A549 (cell line): ENCODE data around the gene ERBB2. TPM values are rescaled to one million over a fixed set of nuclear protein-coding genes. Genes with fewer than 3 reads are reported as not detected.

Experiments
- ATAC-seq, 2 experiments: fragments of 200-7000 bp in 1 of 2; fragments of >200 bp in 1 of 2; cut with Nextera tagmentation in 1 of 2; cut with Tn5 transposase in 1 of 2; 3 replicates each; pipeline versions ENCODE4 v1.8.0 to v1.9.1; 2018 to 2020; ENCODE audit warnings: mild to moderate bottlenecking in 1 of 2, moderate library complexity in 1 of 2
- CTCF ChIA-PET: fragments of 300-600 bp; sonication (Branson Sonifier 250); formaldehyde crosslinking; extraction: SDS; loops from one replicate; lab custom pipeline; 2021; ENCODE audit warnings: antibody characterized with exemption, inconsistent platforms; lab: Yijun Ruan, JAX
- POLR2A ChIA-PET: fragments of 350-600 bp; formaldehyde crosslinking; extraction: SDS; loops from one replicate; lab custom pipeline; 2021; ENCODE audit warnings: antibody characterized with exemption, inconsistent platforms; lab: Yijun Ruan, JAX
- DNase-seq, 2 experiments: peaks; one replicate each; pipeline versions ENCODE4 v3.0.0 to v3.0.0-alpha.2; 2011 to 2016; ENCODE audit warnings: low read depth in 1 of 2, low spot score in 1 of 2
- FAIRE-seq: peaks from 2 replicates; lab custom pipeline; 2011; peaks lifted over from hg19 to GRCh38; lab: Jason Lieb, UNC
- H3K27ac ChIP-seq, 2 experiments: fragments of >200 bp; sonication (Bioruptor Twin); formaldehyde crosslinking; 3 replicates each; pipeline ENCODE4 v1.5.1; 2016 to 2017
- H3K4me1 ChIP-seq: fragments of >200 bp; sonication (Bioruptor Twin); formaldehyde crosslinking; 3 replicates; pipeline ENCODE4 v1.6.1; 2016
- H3K4me2 ChIP-seq: fragments of >200 bp; sonication (Bioruptor Twin); formaldehyde crosslinking; 3 replicates; pipeline ENCODE4 v1.6.1; 2016
- H3K4me3 ChIP-seq: fragments of >200 bp; sonication (Bioruptor Twin); formaldehyde crosslinking; 3 replicates; pipeline ENCODE4 v1.5.1; 2016
- H3K9me3 ChIP-seq: fragments of >200 bp; sonication (Bioruptor Twin); formaldehyde crosslinking; 3 replicates; pipeline ENCODE4 v1.6.1; 2016
- BHLHE40 ChIP-seq: IDR thresholded peaks from 2 replicates; pipeline ENCODE4 v1.6.1; 2012; ENCODE audit warnings: low read depth, low read length, inconsistent platforms
- CBX8 ChIP-seq: fragments of 200-600 bp; sonication (generic); IDR thresholded peaks from 2 replicates; pipeline ENCODE4 v1.6.1; 2016
- CHD4 ChIP-seq: fragments of 200-600 bp; sonication (generic); IDR thresholded peaks from 2 replicates; pipeline ENCODE4 v1.6.1; 2016; ENCODE audit warnings: antibody characterized with exemption, mild to moderate bottlenecking, borderline replicate concordance
- FOSL2 ChIP-seq, 2 experiments: fragments of 450-650 bp in 1 of 2; fragments of >200 bp in 1 of 2; sonication (Bioruptor Twin) in 1 of 2; formaldehyde crosslinking; IDR thresholded peaks; 2 replicates each; pipeline versions ENCODE4 v1.5.0 to v1.6.1; 2016 to 2020; ENCODE audit warnings: mild to moderate bottlenecking in 1 of 2, moderate library complexity in 1 of 2
- HDAC2 ChIP-seq: fragments of 200-600 bp; sonication (generic); IDR thresholded peaks from 2 replicates; pipeline ENCODE4 v1.6.1; 2016
- HEYL ChIP-seq: fragments of 250-450 bp; sonication (Bioruptor Pico); IDR thresholded peaks from 2 replicates; pipeline ENCODE4 v1.8.0; 2021; ENCODE audit warnings: mild to moderate bottlenecking, moderate library complexity
- HMGXB4 ChIP-seq: fragments of 250-450 bp; sonication (Bioruptor Pico); IDR thresholded peaks from 2 replicates; pipeline ENCODE4 v1.5.0; 2021; ENCODE audit warnings: mild to moderate bottlenecking, moderate library complexity, borderline replicate concordance
- JUN ChIP-seq, 2 experiments: fragments of >200 bp; sonication (Bioruptor Twin); formaldehyde crosslinking; IDR thresholded peaks; 2 replicates in 1 of 2; 3 replicates in 1 of 2; pipeline ENCODE4 v1.6.1; 2016 to 2017
- KDM1A ChIP-seq: fragments of 200-600 bp; sonication (generic); IDR thresholded peaks from 2 replicates; pipeline ENCODE4 v1.6.1; 2016; ENCODE audit warnings: low read depth, mild to moderate bottlenecking
- KDM5A ChIP-seq: fragments of 200-600 bp; sonication (generic); IDR thresholded peaks from 2 replicates; pipeline ENCODE4 v1.6.1; 2016; ENCODE audit warnings: antibody characterized with exemption, mild to moderate bottlenecking
- MAZ ChIP-seq: fragments of 150-350 bp; IDR thresholded peaks from 2 replicates; pipeline ENCODE4 v1.6.1; 2014; ENCODE audit warnings: antibody characterized with exemption, low read depth, low read length, borderline replicate concordance
- MYC ChIP-seq: IDR thresholded peaks from 2 replicates; pipeline ENCODE4 v1.6.1; 2012; ENCODE audit warnings: mild to moderate bottlenecking, inconsistent platforms, low read length, improper control_type of control experiment, borderline replicate concordance
- NPAS2 ChIP-seq: fragments of 250-450 bp; sonication (Bioruptor Pico); IDR thresholded peaks from 2 replicates; pipeline ENCODE4 v1.8.0; 2022; ENCODE audit warnings: mild to moderate bottlenecking, moderate library complexity, borderline replicate concordance
- PHF8 ChIP-seq: fragments of 200-600 bp; sonication (generic); IDR thresholded peaks from 2 replicates; pipeline ENCODE4 v1.6.1; 2016; ENCODE audit warnings: low read depth, mild to moderate bottlenecking, antibody characterized with exemption, moderate library complexity, borderline replicate concordance
- POLR2A ChIP-seq: IDR thresholded peaks from 2 replicates; pipeline ENCODE4 v1.6.1; 2012; ENCODE audit warnings: mild to moderate bottlenecking, low read length
- RAD21 ChIP-seq, 2 experiments: fragments of >200 bp in 1 of 2; sonication (Bioruptor Twin) in 1 of 2; formaldehyde crosslinking in 1 of 2; IDR thresholded peaks in 1 of 2; conservative IDR thresholded peaks in 1 of 2; 2 replicates in 1 of 2; 3 replicates in 1 of 2; pipeline ENCODE4 v1.6.1; 2012 to 2018; ENCODE audit warnings: inconsistent platforms in 1 of 2
- RCOR1 ChIP-seq: fragments of 150-350 bp; IDR thresholded peaks from 2 replicates; pipeline ENCODE4 v1.6.1; 2014; ENCODE audit warnings: antibody characterized with exemption, low read length, low read depth
- RFX5 ChIP-seq: fragments of 450-650 bp; IDR thresholded peaks from 2 replicates; pipeline ENCODE4 v1.7.1; 2014; ENCODE audit warnings: antibody characterized with exemption, mild to moderate bottlenecking, moderate library complexity
- SMC3 ChIP-seq: fragments of >200 bp; sonication (Bioruptor Twin); formaldehyde crosslinking; IDR thresholded peaks from 3 replicates; pipeline ENCODE4 v1.6.1; 2018; ENCODE audit warnings: inconsistent platforms
- TFCP2L1 ChIP-seq: fragments of 250-450 bp; sonication (Bioruptor Pico); IDR thresholded peaks from 2 replicates; pipeline ENCODE4 v1.5.0; 2021; ENCODE audit warnings: mild to moderate bottlenecking
- ZFP36 ChIP-seq: fragments of 450-650 bp; IDR thresholded peaks from 2 replicates; pipeline ENCODE4 v1.6.1; 2014; ENCODE audit warnings: borderline replicate concordance; ENCODE audit not compliant: partially characterized antibody
- WGBS: methylation state at CpG from one replicate; pipeline ENCODE4 v1.1.6; 2017; ENCODE audit errors: missing lambda C conversion rate; 5-methylcytosine and 5-hydroxymethylcytosine counted together
- polyA plus RNA-seq, 4 experiments: library from polyadenylated mRNA; depleted of rRNA in 3 of 4; stranded (reverse); fragments of >200 nt; fragmentation: RNase III in 1 of 4; extraction: RNeasy Plus Mini Kit Qiagen cat#74134 plus additional on column Dnase treatment in 1 of 4; gene quantifications; 2 replicates in 3 of 4; 3 replicates in 1 of 4; pipeline ENCODE4 v1.2.3, GENCODE V29; 2011 to 2017
- TF ChIP-seq, protein P1 (sequence below): fragments of 250-450 bp; sonication (Bioruptor Pico); IDR thresholded peaks from 2 replicates; pipeline ENCODE4 v1.5.0; 2020; ENCODE audit warnings: low read depth, mild to moderate bottlenecking, moderate library complexity
- TF ChIP-seq, protein P2 (sequence below): IDR thresholded peaks from 2 replicates; pipeline ENCODE4 v1.6.1; 2012
- TF ChIP-seq, protein P3 (sequence below): fragments of 450-650 bp; IDR thresholded peaks from 2 replicates; pipeline ENCODE4 v1.6.1; 2014; ENCODE audit warnings: antibody characterized with exemption
- TF ChIP-seq, protein P4 (sequence below): IDR thresholded peaks from 2 replicates; pipeline ENCODE4 v1.6.1; 2012; ENCODE audit warnings: low read depth, borderline replicate concordance
- TF ChIP-seq, protein P5 (sequence below): fragments of >200 bp; sonication (Bioruptor Twin); formaldehyde crosslinking; IDR thresholded peaks from 3 replicates; pipeline ENCODE4 v1.5.1; 2016
- TF ChIP-seq, protein P6 (sequence below): fragments of >200 bp; sonication (Bioruptor Twin); formaldehyde crosslinking; IDR thresholded peaks from 3 replicates; pipeline ENCODE4 v1.6.1; 2016

The ERBB2 gene
- polyA plus RNA-seq, 2 of the 4 experiments (the other 2 are of a cell fraction) = 22.4 to 32.0 TPM

DNA sequence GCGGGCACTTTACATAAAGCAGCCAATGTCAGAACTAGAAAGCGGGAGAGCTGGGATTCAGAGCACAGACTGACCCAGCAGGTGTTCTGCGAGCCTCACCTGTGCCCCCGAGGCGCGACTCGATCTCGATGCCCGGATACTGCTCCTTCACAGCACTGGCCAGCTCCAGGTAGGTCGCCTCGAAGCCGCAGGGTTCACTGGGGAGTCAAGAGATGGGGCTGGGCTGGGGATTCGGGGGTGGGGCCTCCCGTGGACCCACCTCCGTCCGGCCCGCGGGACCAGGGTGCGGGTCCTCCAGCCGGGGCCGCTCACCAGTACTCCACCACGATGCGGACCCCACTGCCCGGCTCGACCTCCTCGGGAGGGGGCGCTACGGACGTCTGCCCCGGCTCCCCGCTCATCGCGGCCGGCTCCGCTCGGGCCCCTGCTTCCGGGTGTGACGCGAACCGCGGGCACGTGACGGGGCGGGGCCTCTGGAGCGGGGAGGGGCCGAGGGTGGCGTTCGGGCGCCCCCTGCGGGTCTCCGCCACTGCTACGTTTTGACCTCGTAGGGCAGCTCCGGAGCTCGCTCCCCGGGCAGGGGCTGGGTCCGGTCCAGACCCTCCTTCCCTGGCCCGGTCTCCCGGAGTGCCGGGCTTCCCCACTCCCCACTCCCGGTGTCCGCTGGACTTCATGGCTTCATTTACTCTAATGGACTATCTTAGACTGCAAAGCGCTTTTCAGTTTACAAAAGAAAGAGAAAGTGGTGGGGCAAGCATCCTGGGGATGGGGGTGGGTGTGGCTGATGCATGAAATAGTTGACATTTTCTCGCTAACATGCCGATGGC lies 30.4 kb downstream of the ERBB2 start, which contains the start of gene MIEN1:
MIEN1 (minus strand) TSS at position 438 of the 827 bp plus-strand sequence; CDS start at position 401, 37 bp downstream.
- peak within 1 kb of the TSS; percentile 60 for H3K4me3 ChIP-seq
- no peaks in the 10 kb centered on the region for H3K9me3 ChIP-seq
- ATAC-seq = peak; percentile 82 to 90
- WGBS = 2% methylated on average over 41 of the region's 65 CpGs
- peak within 1 kb of the TSS; percentile 95 for H3K4me2 ChIP-seq
- H3K27ac ChIP-seq = peak within 1 kb of the TSS; percentile 93 to 94
- TF ChIP-seq CBX8 = no peak
- TF ChIP-seq, protein P1, sequence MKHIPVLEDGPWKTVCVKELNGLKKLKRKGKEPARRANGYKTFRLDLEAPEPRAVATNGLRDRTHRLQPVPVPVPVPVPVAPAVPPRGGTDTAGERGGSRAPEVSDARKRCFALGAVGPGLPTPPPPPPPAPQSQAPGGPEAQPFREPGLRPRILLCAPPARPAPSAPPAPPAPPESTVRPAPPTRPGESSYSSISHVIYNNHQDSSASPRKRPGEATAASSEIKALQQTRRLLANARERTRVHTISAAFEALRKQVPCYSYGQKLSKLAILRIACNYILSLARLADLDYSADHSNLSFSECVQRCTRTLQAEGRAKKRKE = peak; percentile 2; the same call in 1 of the 2 replicates
- peak; percentile 53; the same call in 1 of the 2 replicates for TF ChIP-seq TFCP2L1
- TF ChIP-seq RFX5 = peak; percentile 68; the same call in 1 of the 2 replicates
- TF ChIP-seq KDM1A = no peak
- TF ChIP-seq JUN (IDR thresholded peaks at IDR 0.05) = peak; percentile 64 to 90; a peak in 4 of 5 replicates
- TF ChIP-seq, protein P2, sequence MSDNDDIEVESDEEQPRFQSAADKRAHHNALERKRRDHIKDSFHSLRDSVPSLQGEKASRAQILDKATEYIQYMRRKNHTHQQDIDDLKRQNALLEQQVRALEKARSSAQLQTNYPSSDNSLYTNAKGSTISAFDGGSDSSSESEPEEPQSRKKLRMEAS = peak; percentile 38
- TF ChIP-seq, protein P3, sequence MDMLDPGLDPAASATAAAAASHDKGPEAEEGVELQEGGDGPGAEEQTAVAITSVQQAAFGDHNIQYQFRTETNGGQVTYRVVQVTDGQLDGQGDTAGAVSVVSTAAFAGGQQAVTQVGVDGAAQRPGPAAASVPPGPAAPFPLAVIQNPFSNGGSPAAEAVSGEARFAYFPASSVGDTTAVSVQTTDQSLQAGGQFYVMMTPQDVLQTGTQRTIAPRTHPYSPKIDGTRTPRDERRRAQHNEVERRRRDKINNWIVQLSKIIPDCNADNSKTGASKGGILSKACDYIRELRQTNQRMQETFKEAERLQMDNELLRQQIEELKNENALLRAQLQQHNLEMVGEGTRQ = peak; percentile 96
- 0 out of 2 replicates have a peak, but pooled peaks have one; percentile 79 for TF ChIP-seq RCOR1
- TF ChIP-seq MAZ = peak; percentile 76
- peak; percentile 96 for TF ChIP-seq BHLHE40
- 0 out of 2 replicates have a peak, but pooled peaks have one; percentile 48 for TF ChIP-seq MYC
- TF ChIP-seq CHD4 = no peak
- TF ChIP-seq, protein P4, sequence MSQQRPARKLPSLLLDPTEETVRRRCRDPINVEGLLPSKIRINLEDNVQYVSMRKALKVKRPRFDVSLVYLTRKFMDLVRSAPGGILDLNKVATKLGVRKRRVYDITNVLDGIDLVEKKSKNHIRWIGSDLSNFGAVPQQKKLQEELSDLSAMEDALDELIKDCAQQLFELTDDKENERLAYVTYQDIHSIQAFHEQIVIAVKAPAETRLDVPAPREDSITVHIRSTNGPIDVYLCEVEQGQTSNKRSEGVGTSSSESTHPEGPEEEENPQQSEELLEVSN = peak; percentile 69; the same call in 1 of the 2 replicates
- TF ChIP-seq, protein P5, sequence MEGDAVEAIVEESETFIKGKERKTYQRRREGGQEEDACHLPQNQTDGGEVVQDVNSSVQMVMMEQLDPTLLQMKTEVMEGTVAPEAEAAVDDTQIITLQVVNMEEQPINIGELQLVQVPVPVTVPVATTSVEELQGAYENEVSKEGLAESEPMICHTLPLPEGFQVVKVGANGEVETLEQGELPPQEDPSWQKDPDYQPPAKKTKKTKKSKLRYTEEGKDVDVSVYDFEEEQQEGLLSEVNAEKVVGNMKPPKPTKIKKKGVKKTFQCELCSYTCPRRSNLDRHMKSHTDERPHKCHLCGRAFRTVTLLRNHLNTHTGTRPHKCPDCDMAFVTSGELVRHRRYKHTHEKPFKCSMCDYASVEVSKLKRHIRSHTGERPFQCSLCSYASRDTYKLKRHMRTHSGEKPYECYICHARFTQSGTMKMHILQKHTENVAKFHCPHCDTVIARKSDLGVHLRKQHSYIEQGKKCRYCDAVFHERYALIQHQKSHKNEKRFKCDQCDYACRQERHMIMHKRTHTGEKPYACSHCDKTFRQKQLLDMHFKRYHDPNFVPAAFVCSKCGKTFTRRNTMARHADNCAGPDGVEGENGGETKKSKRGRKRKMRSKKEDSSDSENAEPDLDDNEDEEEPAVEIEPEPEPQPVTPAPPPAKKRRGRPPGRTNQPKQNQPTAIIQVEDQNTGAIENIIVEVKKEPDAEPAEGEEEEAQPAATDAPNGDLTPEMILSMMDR = peak; percentile 96
- no peak; the same call in 1 of the 2 replicates for TF ChIP-seq HMGXB4 (CRISPR knock-in tag)
- TF ChIP-seq FOSL2 (IDR thresholded peaks at IDR 0.05) = no peak
- peak; percentile 50 for TF ChIP-seq FOSL2 (CRISPR knock-in tag; IDR thresholded peaks at IDR 0.05)
- no peak for TF ChIP-seq KDM5A
- TF ChIP-seq POLR2A = peak; percentile 78
- TF ChIP-seq SMC3 = peak; percentile 90
- peak; percentile 61 to 86 for TF ChIP-seq RAD21 (conservative IDR thresholded peaks at IDR 0.05 in 1 of 2, IDR thresholded peaks at IDR 0.05 in 1 of 2)
- peak; percentile 43; the same call in 1 of the 2 replicates for TF ChIP-seq NPAS2 (CRISPR knock-in tag)
- TF ChIP-seq HEYL (CRISPR knock-in tag) = 0 out of 2 replicates have a peak, but pooled peaks have one; percentile 46
- TF ChIP-seq, protein P6, sequence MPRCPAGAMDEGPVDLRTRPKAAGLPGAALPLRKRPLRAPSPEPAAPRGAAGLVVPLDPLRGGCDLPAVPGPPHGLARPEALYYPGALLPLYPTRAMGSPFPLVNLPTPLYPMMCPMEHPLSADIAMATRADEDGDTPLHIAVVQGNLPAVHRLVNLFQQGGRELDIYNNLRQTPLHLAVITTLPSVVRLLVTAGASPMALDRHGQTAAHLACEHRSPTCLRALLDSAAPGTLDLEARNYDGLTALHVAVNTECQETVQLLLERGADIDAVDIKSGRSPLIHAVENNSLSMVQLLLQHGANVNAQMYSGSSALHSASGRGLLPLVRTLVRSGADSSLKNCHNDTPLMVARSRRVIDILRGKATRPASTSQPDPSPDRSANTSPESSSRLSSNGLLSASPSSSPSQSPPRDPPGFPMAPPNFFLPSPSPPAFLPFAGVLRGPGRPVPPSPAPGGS = peak; percentile 67; the same call in 2 of the 3 replicates
- peak; percentile 96 for TF ChIP-seq PHF8
- TF ChIP-seq ZFP36 = no peak
- no peak for TF ChIP-seq HDAC2
- peaks cover 6% of the 10 kb centered on the region for H3K4me1 ChIP-seq
- DNase-seq = peak; percentile 91 to 95
- ChIA-PET CTCF (interaction anchor here (0.6 to 5.8 kb wide), 51 partner anchors 9 to 1023 kb away, joined by 3 to 171 read pairs (median 5); partner anchors contain the start of genes ERBB2, PGAP3, PNMT and PPP1R1B), POLR2A (interaction anchor here (0.6 to 3.2 kb wide), 21 partner anchors 9 to 763 kb away, joined by 3 to 42 read pairs (median 5); partner anchors contain the start of genes CDK12, ERBB2, FBXO47 and PGAP3)
- no peak for FAIRE-seq
